ENCODE data around the gene ACAP3.
"Not testable (repeated sequence)": the region's sequence is repeated elsewhere in the genome, so short reads cannot be mapped to it uniquely, and the experiment has no call there.

The ACAP3 gene

DNA sequence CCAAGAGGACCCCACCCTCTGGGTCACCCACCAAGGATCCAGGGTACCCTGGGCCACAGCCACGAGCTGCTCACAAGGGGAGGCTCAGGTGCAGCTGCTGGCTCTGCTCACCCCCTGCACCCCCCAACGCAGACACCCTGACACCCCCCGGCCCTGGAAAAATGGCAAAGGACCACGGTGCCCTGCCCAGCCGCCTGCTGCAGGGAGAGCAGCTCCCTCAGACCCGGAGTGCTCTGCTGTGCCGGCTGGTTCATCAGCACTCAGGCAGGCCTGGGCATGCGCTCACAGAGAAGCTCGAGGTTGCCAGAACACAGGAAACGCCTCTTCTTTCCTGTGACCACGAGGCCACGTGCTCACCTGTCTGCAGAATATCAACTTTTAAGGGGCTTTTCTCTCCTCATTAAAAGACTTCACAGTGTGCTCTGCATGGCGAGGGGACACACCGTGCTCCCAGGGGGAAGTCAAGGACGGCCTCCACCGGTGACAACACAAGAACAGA is 56.9 kb downstream of the ACAP3 start:
- TF ChIP-seq TAF1 (IDR thresholded peaks at IDR 0.05; ENCODE audit: low read depth, low read length) (0 out of 2 replicates have a peak, but pooled peaks have one; percentile 26), POLR2A (IDR thresholded peaks at IDR 0.05; ENCODE audit: low read depth, low read length) (peak; percentile 61), POU2F2 (IDR thresholded peaks at IDR 0.05; ENCODE audit: low read depth, low read length) (no peak), POLR2AphosphoS5 (IDR thresholded peaks at IDR 0.05; ENCODE audit: low read depth, low read length) (peak; percentile 64), PAX5 (IDR thresholded peaks at IDR 0.05; ENCODE audit: insufficient read depth, low read length, severe bottlenecking) (no peak), SPI1 (IDR thresholded peaks at IDR 0.05; ENCODE audit: low read depth, low read length) (no peak)

DNA sequence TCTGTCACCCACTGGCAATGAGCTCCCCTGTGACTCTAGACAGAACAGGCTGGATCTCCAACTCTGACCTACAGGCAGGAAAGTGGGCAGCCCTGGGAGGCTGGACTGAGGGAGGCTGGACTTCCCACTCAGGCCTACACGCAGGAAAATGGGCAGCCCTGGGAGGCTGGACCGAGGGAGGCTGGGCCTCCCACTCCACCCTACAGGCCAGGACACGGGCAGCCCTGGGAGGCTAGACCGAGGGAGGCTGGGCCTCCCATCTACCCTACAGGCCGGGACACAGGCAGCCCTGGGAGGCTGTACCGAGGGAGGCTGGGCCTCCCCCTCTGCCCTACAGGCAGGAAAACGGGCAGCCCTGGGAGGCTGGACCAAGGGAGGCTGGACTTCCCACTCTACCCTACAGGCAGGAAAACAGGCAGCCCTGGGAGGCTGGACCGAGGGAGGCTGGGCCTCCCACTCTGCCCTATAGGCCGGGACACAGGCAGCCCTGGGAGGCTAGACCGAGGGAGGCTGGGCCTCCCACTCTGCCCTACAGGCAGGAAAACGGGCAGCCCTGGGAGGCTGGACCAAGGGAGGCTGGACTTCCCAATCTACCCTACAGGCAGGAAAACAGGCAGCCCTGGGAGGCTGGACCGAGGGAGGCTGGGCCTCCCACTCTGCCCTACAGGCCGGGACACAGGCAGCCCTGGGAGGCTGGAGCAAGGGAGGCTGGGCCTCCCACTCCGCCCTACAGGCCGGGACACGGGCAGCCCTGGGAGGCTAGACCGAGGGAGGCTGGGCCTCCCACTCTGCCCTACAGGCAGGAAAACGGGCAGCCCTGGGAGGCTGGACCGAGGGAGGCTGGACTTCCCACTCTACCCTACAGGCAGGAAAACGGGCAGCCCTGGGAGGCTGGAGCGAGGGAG is 59.5 kb downstream of the ACAP3 start:
- FAIRE-seq; DNase-seq (ENCODE audit: insufficient read length, low spot score): not testable (repeated sequence)

More for the DNA sequence above, 56.9 kb downstream of the ACAP3 start:
- DNase-seq (ENCODE audit: insufficient read length, low spot score) = peak; percentile 85
- FAIRE-seq = no peak

DNA sequence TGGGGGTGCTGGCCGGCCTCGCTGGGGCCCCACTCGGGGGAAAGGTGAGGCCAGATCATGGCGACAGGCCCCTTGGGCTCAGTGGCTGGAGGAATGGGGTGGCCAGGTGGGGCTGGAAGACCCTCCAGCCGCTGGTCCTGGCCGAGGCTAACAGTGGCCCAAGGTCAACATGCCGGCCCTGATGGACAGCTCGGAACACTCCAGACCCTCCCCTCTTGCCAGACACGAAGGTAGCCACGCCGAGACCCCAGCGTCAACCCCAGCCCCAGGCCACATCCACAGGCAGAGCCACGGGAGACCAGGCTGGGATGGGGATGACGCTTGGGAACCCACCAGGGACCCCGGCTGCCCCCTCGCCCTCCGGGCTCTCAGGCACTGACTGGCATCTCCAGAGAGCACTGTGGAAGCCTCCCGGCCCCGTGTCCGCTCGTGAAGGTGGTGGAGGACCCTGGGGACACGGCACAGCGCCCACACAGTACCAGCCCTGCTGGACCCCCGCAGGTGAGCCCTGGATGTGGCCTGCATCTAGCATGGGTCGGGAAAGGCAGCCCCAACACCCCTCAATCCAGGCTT is 60.3 kb downstream of the ACAP3 start:
- no peak for DNase-seq (ENCODE audit: insufficient read length, low spot score)
- TF ChIP-seq TAF1 (IDR thresholded peaks at IDR 0.05; ENCODE audit: low read depth, low read length) = no peak
- TF ChIP-seq POLR2A (IDR thresholded peaks at IDR 0.05; ENCODE audit: low read depth, low read length) = no peak
- TF ChIP-seq POLR2AphosphoS5 (IDR thresholded peaks at IDR 0.05; ENCODE audit: low read depth, low read length) = no peak
- no peak for TF ChIP-seq POU2F2 (IDR thresholded peaks at IDR 0.05; ENCODE audit: low read depth, low read length)
- no peak for TF ChIP-seq PAX5 (IDR thresholded peaks at IDR 0.05; ENCODE audit: insufficient read depth, low read length, severe bottlenecking)
- no peak for TF ChIP-seq SPI1 (IDR thresholded peaks at IDR 0.05; ENCODE audit: low read depth, low read length)
- FAIRE-seq = no peak

DNA sequence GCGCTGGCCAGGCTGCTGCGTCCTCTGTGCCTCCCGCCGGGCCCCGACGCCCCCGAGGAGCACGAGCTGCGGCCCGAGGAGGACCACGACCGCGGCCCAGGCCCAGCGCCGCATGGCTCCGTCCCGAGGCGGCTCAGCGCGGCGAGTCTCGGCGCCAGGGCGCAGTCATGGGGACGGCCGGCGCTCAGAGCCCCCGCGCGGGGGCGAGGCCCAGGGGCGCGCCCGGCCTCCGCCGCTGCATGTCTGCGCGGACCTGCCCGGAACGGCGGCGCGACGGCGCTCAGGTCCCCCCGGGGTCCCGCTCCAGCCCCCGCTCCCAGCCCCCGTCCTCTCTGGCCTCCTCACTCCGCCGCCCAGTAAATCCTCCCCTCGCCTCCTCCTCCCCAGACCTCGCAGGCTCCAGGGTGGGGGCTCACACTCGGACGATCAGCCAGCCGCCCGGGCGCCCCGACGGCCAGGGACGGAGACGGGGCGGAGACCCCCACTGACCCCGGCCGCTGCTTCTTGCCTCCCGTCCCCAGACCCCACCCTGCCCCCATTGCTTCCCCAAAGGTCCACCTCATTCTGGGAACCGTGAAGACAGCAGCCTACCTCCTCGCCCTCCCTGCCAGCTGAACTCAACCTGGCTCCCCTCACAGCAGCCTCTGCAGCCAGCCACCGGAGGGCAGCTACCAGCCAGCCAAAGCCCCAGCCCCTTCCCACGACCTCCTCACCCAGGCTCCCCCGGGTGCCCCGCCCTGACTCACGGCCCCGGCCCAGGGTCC is 61.0 kb downstream of the ACAP3 start, which contains the start of gene C1QTNF12:
C1QTNF12 (minus strand) TSS at position 146 of the 764 bp plus-strand sequence; CDS start at position 114, 32 bp downstream.
- no peak for FAIRE-seq

DNA sequence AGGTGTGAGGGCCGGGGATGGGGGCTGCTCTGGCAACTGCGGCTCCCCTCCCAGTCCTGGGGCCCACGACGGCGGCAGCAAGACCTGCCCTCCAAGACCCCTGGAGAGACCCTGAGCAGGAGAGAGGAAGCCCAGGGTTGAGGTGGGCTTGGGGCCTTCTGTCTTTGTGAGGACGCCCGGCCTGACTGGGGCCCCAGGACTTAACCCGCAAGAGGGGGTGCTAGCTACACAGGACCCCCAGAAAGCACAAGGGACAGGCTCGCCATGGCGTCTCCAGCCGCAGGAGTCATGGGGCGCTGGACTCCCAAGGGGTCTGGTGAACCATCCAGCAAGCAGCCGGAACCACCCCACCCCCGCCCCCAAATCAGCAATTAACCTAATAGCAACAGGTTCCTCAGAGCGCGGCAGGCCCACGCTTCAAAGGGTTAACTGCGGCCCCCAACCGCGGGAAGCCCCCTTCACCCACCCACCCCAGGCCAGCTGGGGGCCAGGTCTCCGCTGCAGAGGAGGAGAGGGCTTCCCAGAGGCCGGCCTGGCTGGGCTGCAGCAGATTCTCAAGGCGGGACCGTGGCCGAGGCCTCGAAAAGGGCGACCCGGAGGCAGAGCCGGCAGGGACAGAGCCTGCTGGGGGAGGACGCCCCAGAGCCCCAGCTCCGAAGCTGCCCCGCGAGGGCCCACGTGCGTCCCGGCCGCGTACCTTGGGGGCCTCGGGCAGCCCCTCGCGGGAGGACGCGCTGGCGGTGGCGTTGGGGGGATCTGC is 61.7 kb downstream of the ACAP3 start:
- no peak for TF ChIP-seq POLR2AphosphoS5 (IDR thresholded peaks at IDR 0.05; ENCODE audit: low read depth, low read length)
- no peak for TF ChIP-seq PAX5 (IDR thresholded peaks at IDR 0.05; ENCODE audit: insufficient read depth, low read length, severe bottlenecking)
- no peak for TF ChIP-seq SPI1 (IDR thresholded peaks at IDR 0.05; ENCODE audit: low read depth, low read length)
- TF ChIP-seq TAF1 (IDR thresholded peaks at IDR 0.05; ENCODE audit: low read depth, low read length) = no peak
- TF ChIP-seq POU2F2 (IDR thresholded peaks at IDR 0.05; ENCODE audit: low read depth, low read length) = no peak
- no peak for TF ChIP-seq POLR2A (IDR thresholded peaks at IDR 0.05; ENCODE audit: low read depth, low read length)
- FAIRE-seq (no peak), DNase-seq (ENCODE audit: insufficient read length, low spot score) (no peak)

More for the DNA sequence above, 61.0 kb downstream of the ACAP3 start, which contains the start of gene C1QTNF12:
- DNase-seq (ENCODE audit: insufficient read length, low spot score) = no peak
- TF ChIP-seq POLR2AphosphoS5 (IDR thresholded peaks at IDR 0.05; ENCODE audit: low read depth, low read length) (no peak), POLR2A (IDR thresholded peaks at IDR 0.05; ENCODE audit: low read depth, low read length) (no peak), TAF1 (IDR thresholded peaks at IDR 0.05; ENCODE audit: low read depth, low read length) (no peak), SPI1 (IDR thresholded peaks at IDR 0.05; ENCODE audit: low read depth, low read length) (no peak)

DNA sequence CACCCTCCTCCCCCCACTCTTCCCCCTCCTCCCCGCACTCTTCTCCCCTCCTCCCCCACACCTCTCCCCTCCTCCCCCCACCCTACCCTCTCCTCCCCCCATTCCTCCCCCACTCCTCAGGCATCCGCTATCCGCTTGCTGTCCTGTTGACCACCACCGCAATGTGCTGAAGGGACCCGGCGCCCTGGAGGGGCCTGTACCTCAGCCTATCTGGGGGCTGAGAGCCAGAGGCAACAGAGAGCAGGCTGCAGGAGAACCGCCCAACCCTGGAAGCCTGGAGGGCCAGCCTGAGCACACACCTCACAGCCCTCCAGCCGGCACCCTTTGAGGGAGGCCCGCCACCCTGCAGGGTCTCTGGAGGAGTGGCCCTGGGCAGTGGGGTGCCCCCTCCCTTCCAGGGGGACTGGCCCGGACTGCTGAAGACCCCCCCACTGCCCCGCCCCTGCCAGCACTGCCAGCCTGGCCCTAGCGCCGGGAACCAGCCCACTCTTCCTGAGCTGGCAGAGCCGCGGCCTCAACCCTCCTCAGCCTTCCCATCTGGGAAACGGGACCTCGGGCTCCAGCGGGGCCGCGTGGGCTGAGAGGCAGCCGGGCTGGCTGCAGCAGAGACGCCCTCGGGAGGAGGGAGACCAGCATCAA is 62.4 kb downstream of the ACAP3 start:
- FAIRE-seq (no peak), DNase-seq (ENCODE audit: insufficient read length, low spot score) (no peak)
- no peak for TF ChIP-seq POU2F2 (IDR thresholded peaks at IDR 0.05; ENCODE audit: low read depth, low read length)
- no peak for TF ChIP-seq TAF1 (IDR thresholded peaks at IDR 0.05; ENCODE audit: low read depth, low read length)
- TF ChIP-seq PAX5 (IDR thresholded peaks at IDR 0.05; ENCODE audit: insufficient read depth, low read length, severe bottlenecking) = no peak
- TF ChIP-seq POLR2AphosphoS5 (IDR thresholded peaks at IDR 0.05; ENCODE audit: low read depth, low read length) = no peak
- no peak for TF ChIP-seq POLR2A (IDR thresholded peaks at IDR 0.05; ENCODE audit: low read depth, low read length)

DNA sequence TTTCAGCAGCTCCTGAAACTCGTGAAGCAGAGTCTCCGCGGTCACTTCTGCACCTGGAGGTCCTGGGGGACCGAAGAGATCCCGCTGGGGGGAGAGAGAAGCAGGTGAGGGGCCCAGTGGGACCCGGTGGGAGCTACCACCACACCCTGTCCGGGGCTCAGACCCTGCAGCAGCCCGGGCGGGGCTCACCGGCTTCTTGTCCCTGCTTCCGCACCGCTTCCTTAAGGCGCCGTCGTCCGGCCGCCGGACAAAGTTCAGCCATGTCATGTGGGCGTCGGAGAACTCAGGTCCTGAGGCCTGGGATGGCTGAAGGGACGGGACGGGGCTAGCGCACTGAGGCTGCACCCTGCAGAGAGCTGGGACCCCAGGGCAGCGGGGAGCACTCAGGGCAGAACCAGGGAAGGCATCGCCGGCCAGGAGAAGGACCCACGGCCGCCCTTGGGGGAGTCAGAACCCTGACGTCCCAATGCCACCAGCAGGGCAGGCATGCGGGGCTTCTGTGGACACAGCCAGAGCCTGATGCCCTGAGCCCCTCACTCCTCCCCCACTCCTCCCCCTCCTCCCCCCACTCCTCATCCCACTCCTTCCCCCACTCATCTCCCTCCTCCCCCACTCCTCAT is 63.4 kb downstream of the ACAP3 start:
- FAIRE-seq = no peak
- no peak for TF ChIP-seq PAX5 (IDR thresholded peaks at IDR 0.05; ENCODE audit: insufficient read depth, low read length, severe bottlenecking)

DNA sequence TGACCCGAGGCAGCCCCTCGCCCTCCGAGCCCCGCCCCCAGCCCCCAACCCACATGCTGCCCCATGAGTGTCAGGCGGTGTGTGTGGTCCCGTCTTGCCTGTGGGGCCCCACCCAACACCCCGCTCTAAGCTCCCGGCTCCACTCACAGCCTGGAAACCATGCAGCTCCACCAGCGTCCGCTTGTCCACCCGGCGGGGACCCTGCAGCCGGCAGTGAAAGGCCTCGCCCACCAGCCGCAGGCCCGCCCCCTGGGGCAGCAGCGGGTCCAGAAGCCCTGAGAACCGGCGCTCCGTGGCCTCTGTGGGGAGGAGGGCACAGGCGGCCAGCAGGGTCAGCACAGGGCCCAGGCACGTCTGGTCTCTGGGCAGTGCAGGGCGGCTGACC is 63.9 kb downstream of the ACAP3 start:
- no peak for DNase-seq (ENCODE audit: insufficient read length, low spot score)
- FAIRE-seq = no peak
- TF ChIP-seq POLR2A (IDR thresholded peaks at IDR 0.05; ENCODE audit: low read depth, low read length) (no peak), SPI1 (IDR thresholded peaks at IDR 0.05; ENCODE audit: low read depth, low read length) (no peak), TAF1 (IDR thresholded peaks at IDR 0.05; ENCODE audit: low read depth, low read length) (no peak), PAX5 (IDR thresholded peaks at IDR 0.05; ENCODE audit: insufficient read depth, low read length, severe bottlenecking) (no peak), POLR2AphosphoS5 (IDR thresholded peaks at IDR 0.05; ENCODE audit: low read depth, low read length) (no peak), POU2F2 (IDR thresholded peaks at IDR 0.05; ENCODE audit: low read depth, low read length) (no peak)

More for the DNA sequence above, 63.4 kb downstream of the ACAP3 start:
- DNase-seq (ENCODE audit: insufficient read length, low spot score) = no peak
